GM12875 (cell line): ENCODE results near the gene INHBC.

ENCODE experiments used
- H3K4me3 ChIP-seq: one replicate; pipeline ENCODE4 v1.5.1; 2011; ENCODE audit warnings: low read depth, low read length, control low read depth
- TF ChIP-seq, protein P1 (sequence below): IDR thresholded peaks from 2 replicates; pipeline ENCODE4 v1.5.1; 2011; ENCODE audit warnings: low read depth, mild to moderate bottlenecking, control low read depth, inconsistent platforms, low read length, moderate library complexity, borderline replicate concordance; ENCODE audit not compliant: insufficient read depth

INHBC gene

DNA sequence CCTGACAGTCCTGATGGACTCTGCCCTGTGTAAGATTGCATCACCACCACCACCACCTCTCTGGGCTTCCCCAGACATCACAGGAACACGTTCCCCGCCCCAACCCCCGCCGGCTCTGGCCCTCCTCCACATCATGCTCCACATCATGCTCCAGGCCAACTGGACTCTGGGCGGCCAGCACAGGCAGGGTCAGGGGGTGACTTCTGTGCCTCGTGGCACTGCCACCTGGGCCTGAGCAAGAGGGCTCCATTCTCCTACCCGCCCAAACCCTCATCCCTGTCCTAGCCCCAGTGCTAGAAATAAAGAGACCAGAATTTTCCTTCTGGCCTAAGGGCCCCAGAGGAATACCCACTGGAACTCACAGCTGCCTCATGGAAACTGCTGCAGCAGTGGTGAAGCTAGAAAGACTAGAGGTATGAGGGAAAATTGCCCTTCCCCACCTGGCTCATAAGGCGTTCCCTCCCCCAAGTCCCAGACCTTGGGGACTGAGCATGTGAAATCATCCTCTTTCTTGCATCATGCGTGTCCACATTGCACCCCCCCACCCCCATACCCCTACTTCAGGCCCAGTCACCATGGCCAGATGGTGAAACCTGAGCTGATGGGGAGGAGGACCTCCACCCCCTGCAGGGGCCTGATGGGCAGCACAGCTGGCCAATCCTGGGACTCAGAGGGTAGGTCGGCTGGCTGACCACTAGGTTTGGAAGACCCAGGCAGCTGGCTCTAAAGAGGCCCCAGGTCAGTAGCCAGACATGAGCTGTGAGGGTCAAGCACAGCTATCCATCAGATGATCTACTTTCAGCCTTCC is 20.2 kb downstream of the INHBC start, which contains the start of gene INHBE:
Gene INHBE (plus strand): TSS at position 742 of the 808 bp plus-strand sequence. CDS start 230 bp downstream, outside the sequence.
- no peak within 1 kb of the TSS for H3K4me3 ChIP-seq

DNA sequence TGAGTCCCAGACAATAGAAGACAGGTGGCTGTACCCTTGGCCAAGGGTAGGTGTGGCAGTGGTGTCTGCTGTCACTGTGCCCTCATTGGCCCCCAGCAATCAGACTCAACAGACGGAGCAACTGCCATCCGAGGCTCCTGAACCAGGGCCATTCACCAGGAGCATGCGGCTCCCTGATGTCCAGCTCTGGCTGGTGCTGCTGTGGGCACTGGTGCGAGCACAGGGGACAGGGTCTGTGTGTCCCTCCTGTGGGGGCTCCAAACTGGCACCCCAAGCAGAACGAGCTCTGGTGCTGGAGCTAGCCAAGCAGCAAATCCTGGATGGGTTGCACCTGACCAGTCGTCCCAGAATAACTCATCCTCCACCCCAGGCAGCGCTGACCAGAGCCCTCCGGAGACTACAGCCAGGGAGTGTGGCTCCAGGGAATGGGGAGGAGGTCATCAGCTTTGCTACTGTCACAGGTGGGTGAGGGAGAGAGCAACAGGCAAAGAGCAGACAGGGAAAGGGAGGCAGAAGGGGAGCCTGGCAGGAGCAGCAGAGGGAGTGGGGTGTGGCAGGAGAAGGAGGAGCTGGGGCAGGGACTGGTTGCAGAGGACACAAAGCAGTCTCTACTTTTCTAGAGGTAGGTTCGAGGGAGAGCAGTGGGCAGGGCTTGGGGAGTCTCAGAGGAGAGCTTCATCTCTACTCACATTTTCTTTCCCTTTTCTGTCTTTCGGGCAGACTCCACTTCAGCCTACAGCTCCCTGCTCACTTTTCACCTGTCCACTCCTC is 21.0 kb downstream of the INHBC start:
- TF ChIP-seq, protein P1, sequence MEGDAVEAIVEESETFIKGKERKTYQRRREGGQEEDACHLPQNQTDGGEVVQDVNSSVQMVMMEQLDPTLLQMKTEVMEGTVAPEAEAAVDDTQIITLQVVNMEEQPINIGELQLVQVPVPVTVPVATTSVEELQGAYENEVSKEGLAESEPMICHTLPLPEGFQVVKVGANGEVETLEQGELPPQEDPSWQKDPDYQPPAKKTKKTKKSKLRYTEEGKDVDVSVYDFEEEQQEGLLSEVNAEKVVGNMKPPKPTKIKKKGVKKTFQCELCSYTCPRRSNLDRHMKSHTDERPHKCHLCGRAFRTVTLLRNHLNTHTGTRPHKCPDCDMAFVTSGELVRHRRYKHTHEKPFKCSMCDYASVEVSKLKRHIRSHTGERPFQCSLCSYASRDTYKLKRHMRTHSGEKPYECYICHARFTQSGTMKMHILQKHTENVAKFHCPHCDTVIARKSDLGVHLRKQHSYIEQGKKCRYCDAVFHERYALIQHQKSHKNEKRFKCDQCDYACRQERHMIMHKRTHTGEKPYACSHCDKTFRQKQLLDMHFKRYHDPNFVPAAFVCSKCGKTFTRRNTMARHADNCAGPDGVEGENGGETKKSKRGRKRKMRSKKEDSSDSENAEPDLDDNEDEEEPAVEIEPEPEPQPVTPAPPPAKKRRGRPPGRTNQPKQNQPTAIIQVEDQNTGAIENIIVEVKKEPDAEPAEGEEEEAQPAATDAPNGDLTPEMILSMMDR, result no peak
- no peak overlapping the region for H3K4me3 ChIP-seq

More for the DNA sequence above, 20.2 kb downstream of the INHBC start, which contains the start of gene INHBE:
- TF ChIP-seq, protein P1, result no peak

DNA sequence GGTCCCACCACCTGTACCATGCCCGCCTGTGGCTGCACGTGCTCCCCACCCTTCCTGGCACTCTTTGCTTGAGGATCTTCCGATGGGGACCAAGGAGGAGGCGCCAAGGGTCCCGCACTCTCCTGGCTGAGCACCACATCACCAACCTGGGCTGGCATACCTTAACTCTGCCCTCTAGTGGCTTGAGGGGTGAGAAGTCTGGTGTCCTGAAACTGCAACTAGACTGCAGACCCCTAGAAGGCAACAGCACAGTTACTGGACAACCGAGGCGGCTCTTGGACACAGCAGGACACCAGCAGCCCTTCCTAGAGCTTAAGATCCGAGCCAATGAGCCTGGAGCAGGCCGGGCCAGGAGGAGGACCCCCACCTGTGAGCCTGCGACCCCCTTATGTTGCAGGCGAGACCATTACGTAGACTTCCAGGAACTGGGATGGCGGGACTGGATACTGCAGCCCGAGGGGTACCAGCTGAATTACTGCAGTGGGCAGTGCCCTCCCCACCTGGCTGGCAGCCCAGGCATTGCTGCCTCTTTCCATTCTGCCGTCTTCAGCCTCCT is 21.6 kb downstream of the INHBC start:
- no peak overlapping the region for H3K4me3 ChIP-seq
- TF ChIP-seq, protein P1, result peak; percentile 90

DNA sequence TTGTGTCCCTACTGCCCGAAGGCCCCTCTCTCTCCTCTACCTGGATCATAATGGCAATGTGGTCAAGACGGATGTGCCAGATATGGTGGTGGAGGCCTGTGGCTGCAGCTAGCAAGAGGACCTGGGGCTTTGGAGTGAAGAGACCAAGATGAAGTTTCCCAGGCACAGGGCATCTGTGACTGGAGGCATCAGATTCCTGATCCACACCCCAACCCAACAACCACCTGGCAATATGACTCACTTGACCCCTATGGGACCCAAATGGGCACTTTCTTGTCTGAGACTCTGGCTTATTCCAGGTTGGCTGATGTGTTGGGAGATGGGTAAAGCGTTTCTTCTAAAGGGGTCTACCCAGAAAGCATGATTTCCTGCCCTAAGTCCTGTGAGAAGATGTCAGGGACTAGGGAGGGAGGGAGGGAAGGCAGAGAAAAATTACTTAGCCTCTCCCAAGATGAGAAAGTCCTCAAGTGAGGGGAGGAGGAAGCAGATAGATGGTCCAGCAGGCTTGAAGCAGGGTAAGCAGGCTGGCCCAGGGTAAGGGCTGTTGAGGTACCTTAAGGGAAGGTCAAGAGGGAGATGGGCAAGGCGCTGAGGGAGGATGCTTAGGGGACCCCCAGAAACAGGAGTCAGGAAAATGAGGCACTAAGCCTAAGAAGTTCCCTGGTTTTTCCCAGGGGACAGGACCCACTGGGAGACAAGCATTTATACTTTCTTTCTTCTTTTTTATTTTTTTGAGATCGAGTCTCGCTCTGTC is 22.3 kb downstream of the INHBC start:
- TF ChIP-seq, protein P1, result no peak
- H3K4me3 ChIP-seq, result no peak overlapping the region

DNA sequence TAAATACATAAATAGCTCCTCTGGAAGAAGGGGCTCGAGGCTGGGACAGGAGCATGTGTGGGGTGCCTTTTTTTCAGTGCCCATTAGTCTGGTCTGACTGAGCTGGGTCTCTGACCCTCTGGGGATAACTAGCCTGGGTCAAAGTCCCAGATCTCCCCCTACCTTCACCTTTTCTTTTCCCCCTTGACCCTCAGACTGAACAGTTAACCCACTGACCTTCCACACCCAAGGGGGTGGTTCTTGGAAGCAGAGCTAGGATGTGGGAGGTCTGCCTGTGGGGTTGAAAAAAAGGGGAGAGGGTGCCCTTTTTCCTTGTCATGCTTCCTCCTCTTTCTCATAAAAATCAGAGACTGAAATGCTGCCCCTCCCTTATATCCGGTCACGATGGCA is 24.1 kb downstream of the INHBC start:
- TF ChIP-seq, protein P1, result no peak
- peak overlapping the region; percentile 56 for H3K4me3 ChIP-seq

DNA sequence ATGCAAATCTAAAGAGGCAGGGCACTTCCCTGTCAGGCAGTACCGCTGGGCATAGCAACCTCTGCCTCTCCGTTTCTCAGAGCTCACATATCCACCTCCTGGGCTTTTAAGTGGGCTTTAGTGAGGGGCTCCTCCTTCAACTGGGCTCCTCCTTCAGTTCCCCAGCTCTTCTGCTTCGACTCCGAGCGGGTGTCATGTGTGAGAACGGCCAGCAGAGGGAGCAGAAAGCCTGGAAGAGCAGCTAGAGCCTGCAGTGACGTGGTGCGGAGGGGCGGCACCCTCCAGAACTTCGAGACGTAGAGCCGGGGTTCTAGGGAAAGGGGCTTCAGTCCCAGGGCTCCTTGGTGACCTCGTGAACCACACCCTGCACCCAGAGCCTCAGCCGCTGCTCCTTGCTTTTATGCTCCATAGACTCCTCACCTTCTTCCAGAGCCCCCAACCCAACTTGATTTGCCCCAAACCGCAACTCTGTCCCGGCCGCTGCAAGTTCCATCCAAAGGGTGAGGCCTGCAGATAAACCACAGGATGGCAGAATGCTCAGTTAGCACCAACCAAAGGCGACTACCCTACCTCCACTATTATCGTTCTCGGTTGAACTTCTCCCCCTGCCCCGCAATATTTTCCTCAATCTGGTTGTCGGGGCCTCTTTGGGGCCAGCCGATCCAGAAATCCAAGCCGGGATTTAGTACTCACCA is 24.6 kb downstream of the INHBC start:
- TF ChIP-seq, protein P1, result peak; percentile 97
- peak overlapping the region; percentile 56 for H3K4me3 ChIP-seq
